Trophoblast cell (in vitro differentiated cells and primary cell): ENCODE measurements around the gene ARHGAP6.
A peak's percentile ranks its signal among the peaks of the same experiment; 100 is the strongest.

Source experiments
- DNase-seq, 2 donors: peaks; one replicate each; pipeline ENCODE4 v3.0.0-alpha.2; 2016
- H2AFZ ChIP-seq: 2 replicates; pipeline ENCODE4 v1.6.1; 2013; ENCODE audit warnings: low read length, moderate library complexity, mild to moderate bottlenecking; ENCODE audit not compliant: insufficient read depth, poor library complexity
- H2AK5ac ChIP-seq: 2 replicates; pipeline ENCODE4 v1.6.1; 2013; ENCODE audit warnings: mild to moderate bottlenecking, low read length
- H2BK120ac ChIP-seq: 2 replicates; pipeline ENCODE4 v1.6.1; 2013; ENCODE audit warnings: low read length, mild to moderate bottlenecking, moderate library complexity; ENCODE audit not compliant: insufficient read depth, poor library complexity
- H2BK12ac ChIP-seq: 2 replicates; pipeline ENCODE4 v1.6.1; 2013; ENCODE audit warnings: mild to moderate bottlenecking, low read length, moderate library complexity
- H2BK5ac ChIP-seq: 2 replicates; pipeline ENCODE4 v1.6.1; 2013; ENCODE audit warnings: low read length, low read depth, moderate library complexity, mild to moderate bottlenecking; ENCODE audit not compliant: poor library complexity
- H3K14ac ChIP-seq: 2 replicates; pipeline ENCODE4 v1.6.1; 2013; ENCODE audit warnings: mild to moderate bottlenecking, low read length
- H3K18ac ChIP-seq: 2 replicates; pipeline ENCODE4 v1.6.1; 2013; ENCODE audit warnings: mild to moderate bottlenecking, low read length
- H3K23ac ChIP-seq: 2 replicates; pipeline ENCODE4 v1.6.1; 2013; ENCODE audit warnings: low read length
- H3K27ac ChIP-seq: 2 replicates; pipeline ENCODE4 v1.5.1; 2013; ENCODE audit warnings: low read depth, mild to moderate bottlenecking, inconsistent platforms, low read length, moderate library complexity
- H3K27me3 ChIP-seq: 2 replicates; pipeline ENCODE4 v1.6.1; 2013; ENCODE audit warnings: inconsistent platforms, mild to moderate bottlenecking, low read length, moderate library complexity; ENCODE audit not compliant: insufficient read depth
- H3K36me3 ChIP-seq, 2 experiments: 1 replicate in 1 of 2; 2 replicates in 1 of 2; pipeline ENCODE4 v1.6.1; 2013; ENCODE audit warnings: low read length in 2 of 2, mild to moderate bottlenecking in 2 of 2, moderate library complexity in 1 of 2; ENCODE audit not compliant: insufficient read depth in 2 of 2, control insufficient read depth in 1 of 2
- H3K4ac ChIP-seq: 2 replicates; pipeline ENCODE4 v1.6.1; 2013; ENCODE audit warnings: low read depth, mild to moderate bottlenecking, low read length, moderate library complexity
- H3K4me1 ChIP-seq, 2 experiments: 1 replicate in 1 of 2; 2 replicates in 1 of 2; pipeline ENCODE4 v1.6.1; 2013; ENCODE audit warnings: low read length in 2 of 2, mild to moderate bottlenecking in 2 of 2, moderate library complexity in 1 of 2; ENCODE audit not compliant: insufficient read depth in 2 of 2, control insufficient read depth in 1 of 2
- H3K4me2 ChIP-seq: 2 replicates; pipeline ENCODE4 v1.6.1; 2013; ENCODE audit warnings: inconsistent platforms, mild to moderate bottlenecking, low read length, moderate library complexity
- H3K4me3 ChIP-seq: 2 replicates; pipeline ENCODE4 v1.5.1; 2013; ENCODE audit warnings: mild to moderate bottlenecking, low read depth, low read length, inconsistent platforms
- H3K79me1 ChIP-seq: one replicate; pipeline ENCODE4 v1.6.1; 2013; ENCODE audit warnings: low read length
- H3K79me2 ChIP-seq: 2 replicates; pipeline ENCODE4 v1.6.1; 2013; ENCODE audit warnings: low read length, mild to moderate bottlenecking; ENCODE audit not compliant: control insufficient read depth, insufficient read depth, poor library complexity
- H3K9ac ChIP-seq: 2 replicates; pipeline ENCODE4 v1.6.1; 2013; ENCODE audit warnings: mild to moderate bottlenecking, low read length
- H3K9me3 ChIP-seq: 2 replicates; pipeline ENCODE4 v1.6.1; 2013; ENCODE audit warnings: low read depth, mild to moderate bottlenecking, control low read depth, inconsistent platforms, low read length; ENCODE audit not compliant: insufficient read depth
- H4K12ac ChIP-seq: 2 replicates; pipeline ENCODE4 v1.6.1; 2013; ENCODE audit warnings: low read depth, mild to moderate bottlenecking, low read length, moderate library complexity
- H4K8ac ChIP-seq: 2 replicates; pipeline ENCODE4 v1.6.1; 2013; ENCODE audit warnings: low read depth, mild to moderate bottlenecking, low read length, moderate library complexity
- H4K91ac ChIP-seq: one replicate; pipeline ENCODE4 v1.6.1; 2013; ENCODE audit warnings: low read depth, mild to moderate bottlenecking, low read length, moderate library complexity
- WGBS: extraction: QIAGEN DNeasy Blood & Tissue Kit; methylation state at CpG from one replicate; pipeline ENCODE4 v1.1.7; 2013; ENCODE audit warnings: missing lambda C conversion rate; ENCODE audit not compliant: insufficient read length, insufficient coverage; ENCODE audit errors: extremely low coverage; 5-methylcytosine and 5-hydroxymethylcytosine counted together

The ARHGAP6 gene

DNA sequence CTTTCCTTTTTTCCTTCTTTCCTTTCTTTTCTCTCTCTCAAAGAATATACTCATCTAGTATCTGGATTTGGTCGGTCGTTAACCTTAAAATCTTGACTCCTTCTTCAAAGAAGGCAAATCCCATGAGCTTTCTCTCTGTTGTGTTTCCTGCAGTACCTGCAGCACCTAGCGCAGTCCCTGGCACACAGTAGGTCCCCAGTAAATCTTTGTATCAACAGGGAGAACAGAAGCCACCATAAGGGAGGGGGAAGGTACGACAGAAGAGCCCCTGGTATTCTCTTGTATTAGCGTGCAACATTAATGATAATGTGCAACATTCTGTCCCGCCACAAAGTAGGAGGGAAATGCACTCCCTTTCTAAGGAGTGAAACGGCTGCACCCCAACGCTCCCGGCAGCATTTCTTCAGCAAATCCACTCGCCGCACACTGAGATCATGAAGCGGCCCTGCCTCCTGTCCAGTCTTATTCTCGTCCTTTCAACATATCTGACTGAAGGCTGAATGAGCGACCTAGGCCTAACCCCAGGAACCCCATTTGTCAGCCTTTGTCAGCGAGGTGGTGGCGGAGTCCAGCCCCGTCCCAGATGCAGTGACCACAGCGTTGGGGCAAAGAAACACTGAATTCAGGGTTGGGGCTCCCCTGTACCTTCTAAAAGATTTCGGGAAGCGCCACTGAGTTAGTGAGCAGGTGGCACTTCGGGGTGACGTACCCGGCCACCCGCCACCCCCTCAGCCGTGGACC is 238.8 kb downstream of the ARHGAP6 start:
- Histone ChIP-seq H3K4me3 (peak overlapping the region; percentile 71), H3K9me3 (no peaks in the 10 kb centered on the region)

DNA sequence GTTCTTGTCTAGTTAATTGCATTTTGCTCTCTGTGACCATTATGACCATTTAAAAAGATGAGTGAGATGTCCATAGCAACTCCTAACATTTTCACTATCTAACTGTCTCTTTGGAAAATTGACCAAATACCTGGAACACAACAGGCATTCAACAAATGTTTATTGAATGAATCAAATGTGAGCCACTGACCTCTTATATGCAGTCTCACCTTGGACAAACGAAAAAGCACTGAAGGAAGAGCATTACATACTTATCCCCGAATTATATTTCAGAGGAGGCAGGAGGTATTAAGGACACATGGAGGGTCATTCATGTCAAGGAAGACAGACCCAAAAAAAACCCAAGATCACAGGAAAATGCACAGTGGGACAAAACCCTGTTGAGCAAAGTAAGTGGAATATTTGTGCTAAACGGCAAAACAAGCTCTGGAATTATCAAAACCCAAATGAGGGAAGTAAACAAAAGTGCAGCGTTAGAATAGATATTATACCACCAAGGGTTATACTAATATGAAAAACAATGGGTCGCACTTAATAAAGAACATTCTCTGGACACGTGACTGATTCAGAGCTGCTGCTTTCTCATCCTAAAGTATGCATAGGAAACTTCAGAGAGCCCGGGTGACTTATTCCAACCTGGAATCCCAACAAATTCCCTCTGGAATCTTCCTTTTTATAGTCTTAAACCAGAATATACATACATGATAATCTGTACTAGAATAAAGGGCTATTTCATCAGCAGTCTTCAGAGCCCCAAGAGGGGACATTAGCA is 240.6 kb downstream of the ARHGAP6 start:
- Histone ChIP-seq H3K79me2 (no peaks in the 10 kb centered on the region), H2AK5ac (no peak overlapping the region), H3K4me3 (no peak overlapping the region), H4K8ac (no peak overlapping the region), H3K4me2 (no peak overlapping the region), H3K9me3 (no peaks in the 10 kb centered on the region), H2BK120ac (no peak overlapping the region), H3K36me3 (no peaks in the 10 kb centered on the region), H2BK12ac (no peak overlapping the region), H4K12ac (no peak overlapping the region), H3K79me1 (no peaks in the 10 kb centered on the region), H2AFZ (no peak overlapping the region), H3K27ac (no peak overlapping the region), H4K91ac (no peak overlapping the region), H3K23ac (no peak overlapping the region), H3K4me1 (no peaks in the 10 kb centered on the region), H3K18ac (no peak overlapping the region), H3K4ac (no peak overlapping the region), H2BK5ac (no peak overlapping the region), H3K27me3 (no peaks in the 10 kb centered on the region), H3K14ac (no peak overlapping the region), H3K9ac (no peak overlapping the region)
- DNase-seq: no peak
- WGBS: no CpG with 5 or more reads among the region's 7 CpGs

More for the DNA sequence above, 238.8 kb downstream of the ARHGAP6 start:
- WGBS: no CpG with 5 or more reads among the region's 25 CpGs
- DNase-seq: no peak
- Histone ChIP-seq H3K23ac (no peak overlapping the region), H4K8ac (no peak overlapping the region), H3K79me2 (no peaks in the 10 kb centered on the region), H3K4me1 (no peaks in the 10 kb centered on the region), H3K79me1 (no peaks in the 10 kb centered on the region), H2BK12ac (no peak overlapping the region), H2BK120ac (no peak overlapping the region), H3K4me2 (peak overlapping the region; percentile 95), H4K12ac (no peak overlapping the region), H3K27ac (no peak overlapping the region), H3K9ac (no peak overlapping the region), H2BK5ac (no peak overlapping the region), H2AK5ac (no peak overlapping the region), H3K4ac (no peak overlapping the region), H3K36me3 (no peaks in the 10 kb centered on the region), H4K91ac (no peak overlapping the region), H2AFZ (no peak overlapping the region), H3K27me3 (no peaks in the 10 kb centered on the region), H3K18ac (no peak overlapping the region), H3K14ac (no peak overlapping the region)

DNA sequence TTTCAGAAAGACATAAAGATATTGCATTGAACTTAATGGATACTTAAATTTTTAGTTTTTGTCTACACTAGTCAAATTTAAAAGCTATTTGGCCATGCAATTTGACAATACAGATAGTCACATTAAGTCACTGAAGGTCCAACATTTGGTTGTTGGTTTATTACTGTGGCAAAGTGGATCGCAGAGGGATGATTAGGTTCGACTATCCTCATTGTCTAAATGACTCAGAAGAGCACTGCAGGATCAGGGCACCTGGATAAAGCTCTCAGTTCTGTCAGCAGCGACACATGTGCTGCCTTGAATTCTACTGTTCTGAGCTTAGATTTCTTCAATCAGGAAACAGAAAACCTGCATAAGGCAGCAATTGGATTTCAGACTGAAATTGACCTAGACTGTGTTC is 241.8 kb downstream of the ARHGAP6 start:
- Histone ChIP-seq H3K9me3 (no peaks in the 10 kb centered on the region), H3K27me3 (no peaks in the 10 kb centered on the region), H4K91ac (no peak overlapping the region), H3K4me1 (no peaks in the 10 kb centered on the region), H3K14ac (no peak overlapping the region), H3K4me3 (no peak overlapping the region), H3K4me2 (no peak overlapping the region), H2BK120ac (no peak overlapping the region), H2BK12ac (no peak overlapping the region), H4K8ac (no peak overlapping the region), H3K23ac (no peak overlapping the region), H2BK5ac (no peak overlapping the region), H3K4ac (no peak overlapping the region), H3K79me1 (no peaks in the 10 kb centered on the region), H2AFZ (no peak overlapping the region), H3K36me3 (no peaks in the 10 kb centered on the region), H3K27ac (no peak overlapping the region), H2AK5ac (no peak overlapping the region), H3K79me2 (no peaks in the 10 kb centered on the region), H3K9ac (no peak overlapping the region), H3K18ac (no peak overlapping the region), H4K12ac (no peak overlapping the region)
- no CpG with 5 or more reads among the region's 3 CpGs for WGBS
- DNase-seq: no peak

DNA sequence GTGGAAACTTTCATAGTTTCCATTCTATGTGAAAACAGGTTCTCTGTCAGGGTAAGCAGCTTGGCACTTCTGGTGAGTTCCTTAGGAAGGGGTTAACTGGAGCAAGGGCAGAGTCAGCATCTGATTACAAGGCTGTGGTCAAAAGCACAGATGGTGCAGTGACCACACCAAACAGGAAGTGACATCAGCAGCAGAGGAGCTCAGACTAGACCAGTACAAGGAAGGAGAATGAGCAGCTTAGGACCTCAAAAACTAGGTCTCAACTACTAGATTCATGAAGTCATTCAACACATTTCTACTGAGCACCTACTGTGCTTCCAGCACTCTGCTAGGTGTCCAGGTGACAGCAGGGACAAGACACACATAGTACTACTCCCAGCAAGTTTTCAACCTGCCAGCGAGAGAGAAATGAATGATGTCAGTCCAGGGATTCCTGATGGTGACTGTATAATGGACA is 242.3 kb downstream of the ARHGAP6 start:
- no peak overlapping the region for H2BK5ac ChIP-seq
- no peaks in the 10 kb centered on the region for H3K4me1 ChIP-seq
- no peak overlapping the region for H4K8ac ChIP-seq
- no peak overlapping the region for H3K27ac ChIP-seq
- H2BK12ac ChIP-seq: no peak overlapping the region
- no peak overlapping the region for H3K18ac ChIP-seq
- no peak overlapping the region for H3K23ac ChIP-seq
- H3K4ac ChIP-seq: no peak overlapping the region
- H3K9me3 ChIP-seq: no peaks in the 10 kb centered on the region
- H3K14ac ChIP-seq: no peak overlapping the region
- DNase-seq: no peak
- no CpG with 5 or more reads among the region's 1 CpG for WGBS
- no peak overlapping the region for H3K4me3 ChIP-seq
- no peak overlapping the region for H4K91ac ChIP-seq
- H3K4me2 ChIP-seq: no peak overlapping the region
- no peaks in the 10 kb centered on the region for H3K79me2 ChIP-seq
- no peak overlapping the region for H4K12ac ChIP-seq
- no peak overlapping the region for H3K9ac ChIP-seq
- no peaks in the 10 kb centered on the region for H3K79me1 ChIP-seq
- H2AK5ac ChIP-seq: no peak overlapping the region
- no peak overlapping the region for H2BK120ac ChIP-seq
- H3K27me3 ChIP-seq: no peaks in the 10 kb centered on the region
- H3K36me3 ChIP-seq: no peaks in the 10 kb centered on the region
- no peak overlapping the region for H2AFZ ChIP-seq
